GM12878 (cell line): Measurements from ENCODE around the gene C1QL1.
"Not testable (repeated sequence)": the region's sequence is repeated elsewhere in the genome, so short reads cannot be mapped to it uniquely, and the experiment has no call there.

Experiments
- BCL11A ChIP-seq: IDR thresholded peaks from 2 replicates; pipeline ENCODE4 v1.6.1; 2011; ENCODE audit warnings: low read depth, low read length
- BHLHE40 ChIP-seq, 2 experiments: fragments of 450-650 bp in 1 of 2; IDR thresholded peaks; 2 replicates each; pipeline ENCODE4 v1.6.1; 2011 to 2017; ENCODE audit warnings: low read depth in 2 of 2, borderline replicate concordance in 1 of 2, improper control_type of control experiment in 1 of 2, low read length in 1 of 2, mild to moderate bottlenecking in 1 of 2
- CTCF ChIP-seq, 3 experiments: IDR thresholded peaks in 2 of 3; conservative IDR thresholded peaks in 1 of 3; 2 replicates each; pipeline ENCODE4 v1.5.1; 2011; ENCODE audit warnings: low read depth in 3 of 3, low read length in 3 of 3, mild to moderate bottlenecking in 3 of 3, control low read depth in 2 of 3, moderate library complexity in 2 of 3, inconsistent platforms in 1 of 3, mixed read lengths in 1 of 3; ENCODE audit not compliant: control insufficient read depth in 2 of 3, insufficient read depth in 1 of 3; ENCODE audit errors: extremely low read depth in 1 of 3
- EP300 ChIP-seq, 2 experiments: fragments of 150-350 bp in 1 of 2; IDR thresholded peaks; 2 replicates each; pipeline ENCODE4 v1.6.1; 2011 to 2012; ENCODE audit warnings: low read depth in 2 of 2, low read length in 2 of 2, borderline replicate concordance in 1 of 2, improper control_type of control experiment in 1 of 2, inconsistent platforms in 1 of 2; ENCODE audit not compliant: control insufficient read depth in 1 of 2
- GABPA ChIP-seq: IDR thresholded peaks from 2 replicates; pipeline ENCODE4 v1.6.1; 2014; ENCODE audit warnings: antibody characterized with exemption, low read depth, mild to moderate bottlenecking, inconsistent platforms
- JUND ChIP-seq: IDR thresholded peaks from 2 replicates; pipeline ENCODE4 v1.6.1; 2012; ENCODE audit warnings: low read depth, mild to moderate bottlenecking, low read length, improper control_type of control experiment, moderate library complexity
- NRF1 ChIP-seq: conservative IDR thresholded peaks from 2 replicates; pipeline ENCODE4 v1.6.1; 2011; ENCODE audit warnings: mild to moderate bottlenecking, low read depth, low read length, improper control_type of control experiment
- POLR2A ChIP-seq: IDR thresholded peaks from 2 replicates; pipeline ENCODE4 v1.6.1; 2011; ENCODE audit warnings: low read depth, mild to moderate bottlenecking, low read length
- REST ChIP-seq: IDR thresholded peaks from 2 replicates; pipeline ENCODE4 v1.6.1; 2012; ENCODE audit warnings: mild to moderate bottlenecking, low read depth, low read length
- RFX5 ChIP-seq: IDR thresholded peaks from 2 replicates; pipeline ENCODE4 v1.6.1; 2011; ENCODE audit warnings: low read depth, low read length, improper control_type of control experiment
- USF2 ChIP-seq: IDR thresholded peaks from 2 replicates; pipeline ENCODE4 v1.6.1; 2011; ENCODE audit warnings: low read depth, low read length, improper control_type of control experiment, borderline replicate concordance
- YY1 ChIP-seq: IDR thresholded peaks from 2 replicates; pipeline ENCODE4 v1.6.1; 2011; ENCODE audit warnings: low read depth, mild to moderate bottlenecking, low read length
- ZBTB33 ChIP-seq: fragments of 450-650 bp; IDR thresholded peaks from 2 replicates; pipeline ENCODE4 v1.6.1; 2017; ENCODE audit warnings: mild to moderate bottlenecking
- ZNF274 ChIP-seq: IDR thresholded peaks from one replicate; pipeline ENCODE4 v1.8.0; 2011; ENCODE audit not compliant: insufficient read length, insufficient read depth

- not testable (repeated sequence) for TF ChIP-seq YY1; ZNF274; GABPA; NRF1; POLR2A; RFX5; REST; USF2; BCL11A; CTCF (IDR thresholded peaks at IDR 0.05 in 2 of 3, conservative IDR thresholded peaks at IDR 0.05 in 1 of 3; ENCODE audit: control insufficient read depth in 2 of 3, extremely low read depth in 1 of 3, insufficient read depth in 1 of 3, low read depth in 3 of 3, low read length in 3 of 3); JUND; BHLHE40 (IDR thresholded peaks at IDR 0.05; ENCODE audit: borderline replicate concordance in 1 of 2, low read depth in 2 of 2, low read length in 1 of 2); ZBTB33; EP300 (IDR thresholded peaks at IDR 0.05; ENCODE audit: borderline replicate concordance in 1 of 2, control insufficient read depth in 1 of 2, low read depth in 2 of 2, low read length in 2 of 2)
These were observed 22.5 kb downstream of the C1QL1 start for GRCh38 chr17:44945652-44946051.
